DOHH2 (cell line): ENCODE results near the gene SLC16A1.
"Not testable (repeated sequence)": the region's sequence is repeated elsewhere in the genome, so short reads cannot be mapped to it uniquely, and the experiment has no call there.

ENCODE experiments used
- H3F3A ChIP-seq: fragments of 200-600 bp; sonication (generic), shearing (Covaris generic); 2 replicates; pipeline ENCODE4 v1.6.0; 2016; ENCODE audit warnings: antibody characterized with exemption, mild to moderate bottlenecking; ENCODE audit not compliant: control insufficient read depth, insufficient read depth
- H3K27ac ChIP-seq: fragments of 200-600 bp; sonication (generic); 2 replicates; pipeline ENCODE4 v1.5.1; 2014; ENCODE audit warnings: low read depth, mild to moderate bottlenecking, low read length, moderate library complexity
- H3K27me3 ChIP-seq: fragments of 200-600 bp; sonication (generic); 2 replicates; pipeline ENCODE4 v1.6.1; 2014; ENCODE audit warnings: mild to moderate bottlenecking, low read length, mixed read lengths; ENCODE audit not compliant: control insufficient read depth
- H3K36me3 ChIP-seq: fragments of 200-600 bp; sonication (generic); 2 replicates; pipeline ENCODE4 v1.6.1; 2014; ENCODE audit warnings: mild to moderate bottlenecking, low read length, moderate library complexity, mixed read lengths; ENCODE audit not compliant: control insufficient read depth
- H3K4me1 ChIP-seq: fragments of 200-600 bp; sonication (generic); 2 replicates; pipeline ENCODE4 v1.6.1; 2014; ENCODE audit warnings: mild to moderate bottlenecking, low read length, mixed read lengths; ENCODE audit not compliant: control insufficient read depth
- H3K4me2 ChIP-seq: fragments of 200-600 bp; sonication (generic); 2 replicates; pipeline ENCODE4 v1.6.0; 2014; ENCODE audit warnings: mild to moderate bottlenecking, low read length, moderate library complexity
- H3K4me3 ChIP-seq: fragments of 200-600 bp; sonication (generic); 2 replicates; pipeline ENCODE4 v1.5.1; 2014; ENCODE audit warnings: mild to moderate bottlenecking, low read length, mixed read lengths
- H3K79me2 ChIP-seq: fragments of 200-600 bp; sonication (generic); 2 replicates; pipeline ENCODE4 v1.6.1; 2014; ENCODE audit warnings: mild to moderate bottlenecking, low read length, mixed read lengths; ENCODE audit not compliant: control insufficient read depth
- H3K9me2 ChIP-seq: fragments of 200-600 bp; sonication (generic); replicated peaks from 2 replicates; pipeline ENCODE4 v1.6.1; 2014; ENCODE audit warnings: mild to moderate bottlenecking, low read length, mixed read lengths; ENCODE audit not compliant: control insufficient read depth
- H3K9me3 ChIP-seq: fragments of 200-600 bp; sonication (generic); 2 replicates; pipeline ENCODE4 v1.6.1; 2014; ENCODE audit warnings: antibody characterized with exemption, low read length, mixed read lengths; ENCODE audit not compliant: control insufficient read depth, insufficient read depth
- H4K20me1 ChIP-seq: fragments of 200-600 bp; sonication (generic); 2 replicates; pipeline ENCODE4 v1.6.0; 2014; ENCODE audit warnings: low read depth, mild to moderate bottlenecking, antibody characterized with exemption, low read length, moderate library complexity; ENCODE audit not compliant: control insufficient read depth, insufficient read depth
- CTCF ChIP-seq: fragments of 200-600 bp; sonication (generic); IDR thresholded peaks from one replicate; pipeline ENCODE4 v1.5.1; 2014; ENCODE audit warnings: antibody characterized with exemption, mild to moderate bottlenecking, low read depth, low read length; ENCODE audit not compliant: poor library complexity, severe bottlenecking
- EZH2phosphoT487 ChIP-seq: fragments of 200-600 bp; sonication (generic); IDR thresholded peaks from 2 replicates; pipeline ENCODE4 v1.6.1; 2017; ENCODE audit warnings: borderline replicate concordance, mild to moderate bottlenecking, antibody characterized with exemption, low read length, moderate library complexity, mixed read lengths

SLC16A1 gene

GRCh38 chr1:112893288-112894009 is 62.5 kb downstream of the SLC16A1 start:
- Histone ChIP-seq H3K27me3 (no peaks in the 10 kb centered on the region; the same call in 1 of the 2 replicates), H3K36me3 (no peaks in the 10 kb centered on the region), H3K79me2 (no peaks in the 10 kb centered on the region), H3F3A (no peaks in the 10 kb centered on the region), H4K20me1 (no peaks in the 10 kb centered on the region), H3K4me3 (no peak overlapping the region), H3K4me1 (no peaks in the 10 kb centered on the region), H3K4me2 (no peak overlapping the region), H3K27ac (no peak overlapping the region), H3K9me3 (no peaks in the 10 kb centered on the region), H3K9me2 (no peaks in the 10 kb centered on the region)
- TF ChIP-seq CTCF (no peak), EZH2phosphoT487 (no peak)

GRCh38 chr1:112889906-112890305 is 66.1 kb downstream of the SLC16A1 start:
- H3K4me1 ChIP-seq, H3K4me2 ChIP-seq, H3K27ac ChIP-seq, H3K9me2 ChIP-seq, H3K9me3 ChIP-seq, H3K4me3 ChIP-seq, H3K79me2 ChIP-seq, H3K36me3 ChIP-seq, H3K27me3 ChIP-seq, H3F3A ChIP-seq, H4K20me1 ChIP-seq: not testable (repeated sequence)

- no peaks in the 10 kb centered on the region; the same call in 1 of the 2 replicates for H3K27me3 ChIP-seq
- H3K9me3 ChIP-seq = no peaks in the 10 kb centered on the region
- H3K4me1 ChIP-seq = no peaks in the 10 kb centered on the region
- no peaks in the 10 kb centered on the region for H4K20me1 ChIP-seq
- H3K79me2 ChIP-seq = no peaks in the 10 kb centered on the region
- H3F3A ChIP-seq = no peaks in the 10 kb centered on the region
- no peaks in the 10 kb centered on the region for H3K9me2 ChIP-seq
- H3K4me3 ChIP-seq = no peak overlapping the region
- no peak overlapping the region for H3K27ac ChIP-seq
- no peaks in the 10 kb centered on the region for H3K36me3 ChIP-seq
- no peak for TF ChIP-seq CTCF
- TF ChIP-seq EZH2phosphoT487 = no peak
- H3K4me2 ChIP-seq = no peak overlapping the region
Measured at GRCh38 chr1:112889052-112889768, 66.8 kb downstream of the SLC16A1 start.

GRCh38 chr1:112888630-112889029 is 67.4 kb downstream of the SLC16A1 start:
- Histone ChIP-seq H3K27ac (no peak overlapping the region), H4K20me1 (no peaks in the 10 kb centered on the region), H3K36me3 (no peaks in the 10 kb centered on the region), H3K4me1 (no peaks in the 10 kb centered on the region), H3K4me3 (no peak overlapping the region), H3K79me2 (no peaks in the 10 kb centered on the region), H3F3A (no peaks in the 10 kb centered on the region), H3K4me2 (no peak overlapping the region), H3K27me3 (no peaks in the 10 kb centered on the region; the same call in 1 of the 2 replicates), H3K9me3 (no peaks in the 10 kb centered on the region), H3K9me2 (no peaks in the 10 kb centered on the region)
- no peak for TF ChIP-seq CTCF
- no peak for TF ChIP-seq EZH2phosphoT487
